Measurements from ENCODE around the gene MDN1.

DNA sequence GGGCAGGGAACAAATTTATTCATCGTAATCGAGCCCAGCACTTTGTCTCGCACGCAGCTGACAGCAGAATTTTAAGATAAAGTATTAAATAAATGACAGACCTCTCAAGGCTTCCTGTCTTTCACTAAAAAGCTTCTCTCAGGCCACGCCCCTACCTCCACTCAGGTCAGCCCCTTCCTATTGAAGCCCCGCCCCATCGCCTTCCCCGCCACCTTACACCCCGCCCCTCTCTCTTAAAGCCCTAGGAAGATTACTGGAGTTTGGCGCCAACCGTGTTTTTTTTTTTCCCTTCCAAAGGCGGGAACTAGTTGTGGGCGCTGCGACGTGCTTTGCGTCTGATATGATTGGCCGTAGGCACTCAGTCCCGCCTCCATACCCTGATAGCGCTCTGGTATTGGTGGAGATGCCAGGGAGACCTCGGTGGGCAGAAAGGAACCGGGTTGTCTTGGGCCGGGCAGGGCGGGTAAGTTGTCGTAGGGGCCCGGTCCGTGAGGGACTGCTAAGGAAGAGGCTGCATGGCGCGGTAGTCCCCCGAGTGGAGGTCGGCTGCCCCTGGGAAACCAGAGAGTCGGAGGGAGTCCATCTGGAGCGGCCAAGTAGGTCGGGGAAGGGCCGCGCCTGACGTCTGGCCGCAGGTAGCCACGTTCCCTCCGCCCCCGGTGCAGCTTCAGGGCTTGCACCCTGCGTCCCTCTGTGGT is 10.0 kb upstream of the MDN1 start, which contains the start of gene CASP8AP2:
- TF ChIP-seq, protein P1, sequence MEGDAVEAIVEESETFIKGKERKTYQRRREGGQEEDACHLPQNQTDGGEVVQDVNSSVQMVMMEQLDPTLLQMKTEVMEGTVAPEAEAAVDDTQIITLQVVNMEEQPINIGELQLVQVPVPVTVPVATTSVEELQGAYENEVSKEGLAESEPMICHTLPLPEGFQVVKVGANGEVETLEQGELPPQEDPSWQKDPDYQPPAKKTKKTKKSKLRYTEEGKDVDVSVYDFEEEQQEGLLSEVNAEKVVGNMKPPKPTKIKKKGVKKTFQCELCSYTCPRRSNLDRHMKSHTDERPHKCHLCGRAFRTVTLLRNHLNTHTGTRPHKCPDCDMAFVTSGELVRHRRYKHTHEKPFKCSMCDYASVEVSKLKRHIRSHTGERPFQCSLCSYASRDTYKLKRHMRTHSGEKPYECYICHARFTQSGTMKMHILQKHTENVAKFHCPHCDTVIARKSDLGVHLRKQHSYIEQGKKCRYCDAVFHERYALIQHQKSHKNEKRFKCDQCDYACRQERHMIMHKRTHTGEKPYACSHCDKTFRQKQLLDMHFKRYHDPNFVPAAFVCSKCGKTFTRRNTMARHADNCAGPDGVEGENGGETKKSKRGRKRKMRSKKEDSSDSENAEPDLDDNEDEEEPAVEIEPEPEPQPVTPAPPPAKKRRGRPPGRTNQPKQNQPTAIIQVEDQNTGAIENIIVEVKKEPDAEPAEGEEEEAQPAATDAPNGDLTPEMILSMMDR (IDR thresholded peaks at IDR 0.05): peak in 1 of 6 experiments; percentile 13
- peak in 3 of 4 donors; percentile 46 to 70 (median 70) for TF ChIP-seq POLR2A (IDR thresholded peaks at IDR 0.05)
